ENCODE measurements around the gene UBE2F.

UBE2F gene

DNA sequence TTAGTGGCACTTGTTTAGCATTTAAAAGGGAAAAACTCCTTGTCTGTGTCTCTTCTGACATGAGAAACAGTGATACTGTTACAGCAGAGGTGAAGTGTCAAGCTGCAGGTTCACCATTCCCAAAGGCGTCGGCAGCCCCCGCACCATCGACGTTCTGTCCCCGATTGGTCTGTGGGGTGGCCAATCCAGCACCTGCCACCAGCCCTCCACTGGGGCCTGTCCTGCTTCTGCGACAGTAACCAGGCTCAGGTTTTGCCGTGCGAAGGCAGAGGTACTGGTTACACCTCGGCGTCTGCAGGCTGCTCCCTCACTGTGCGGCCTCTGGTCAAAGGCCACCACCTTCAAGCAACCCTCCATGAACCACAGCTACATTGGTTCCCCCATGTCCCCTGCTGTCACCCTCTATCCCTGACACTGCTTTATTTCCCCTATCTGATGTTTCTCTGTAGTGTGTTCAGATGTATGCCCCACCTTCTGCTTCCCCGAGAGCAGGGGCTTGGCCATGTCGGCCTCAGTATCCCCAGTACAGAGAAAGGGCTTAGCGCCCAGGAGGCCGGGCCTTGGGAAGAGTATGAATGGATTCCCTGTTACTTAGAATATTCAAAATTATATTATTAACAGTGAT lies 124.7 kb downstream of the UBE2F start:
- no peak overlapping the region for H3K4me3 ChIP-seq (ENCODE audit: extremely low read depth, insufficient read depth, low read length, poor library complexity, severe bottlenecking)
- 94 to 96% methylated on average over 11 to 12 of the region's 16 CpGs for WGBS, 2 experiments (ENCODE audit: insufficient coverage in 2 of 2)
- H3K36me3 ChIP-seq (ENCODE audit: control insufficient read depth, insufficient read depth, low read length): peaks cover 9% of the 10 kb centered on the region

More for the DNA sequence above, 124.7 kb downstream of the UBE2F start:
- Histone ChIP-seq H3K27ac (ENCODE audit: low read depth, low read length, severe bottlenecking) (no peak overlapping the region), H3K9me3 (ENCODE audit: control insufficient read depth, low read length) (no peaks in the 10 kb centered on the region), H3K4me1 (ENCODE audit: control insufficient read depth, insufficient read depth, low read length, poor library complexity, severe bottlenecking) (no peaks in the 10 kb centered on the region)
